VCaP (cell line): ENCODE measurements around the gene CORO1A.
"Not testable (repeated sequence)": the region's sequence is repeated elsewhere in the genome, so short reads cannot be mapped to it uniquely, and the experiment has no call there.

Source experiments
- H3K27ac ChIP-seq: fragments of 450-650 bp; 2 replicates; pipeline ENCODE4 v1.5.1; 2017
- TF ChIP-seq, protein P1 (sequence below): fragments of 450-650 bp; conservative IDR thresholded peaks from 2 replicates; pipeline ENCODE4 v1.5.1; 2017; ENCODE audit warnings: mild to moderate bottlenecking, moderate library complexity

Gene CORO1A

DNA sequence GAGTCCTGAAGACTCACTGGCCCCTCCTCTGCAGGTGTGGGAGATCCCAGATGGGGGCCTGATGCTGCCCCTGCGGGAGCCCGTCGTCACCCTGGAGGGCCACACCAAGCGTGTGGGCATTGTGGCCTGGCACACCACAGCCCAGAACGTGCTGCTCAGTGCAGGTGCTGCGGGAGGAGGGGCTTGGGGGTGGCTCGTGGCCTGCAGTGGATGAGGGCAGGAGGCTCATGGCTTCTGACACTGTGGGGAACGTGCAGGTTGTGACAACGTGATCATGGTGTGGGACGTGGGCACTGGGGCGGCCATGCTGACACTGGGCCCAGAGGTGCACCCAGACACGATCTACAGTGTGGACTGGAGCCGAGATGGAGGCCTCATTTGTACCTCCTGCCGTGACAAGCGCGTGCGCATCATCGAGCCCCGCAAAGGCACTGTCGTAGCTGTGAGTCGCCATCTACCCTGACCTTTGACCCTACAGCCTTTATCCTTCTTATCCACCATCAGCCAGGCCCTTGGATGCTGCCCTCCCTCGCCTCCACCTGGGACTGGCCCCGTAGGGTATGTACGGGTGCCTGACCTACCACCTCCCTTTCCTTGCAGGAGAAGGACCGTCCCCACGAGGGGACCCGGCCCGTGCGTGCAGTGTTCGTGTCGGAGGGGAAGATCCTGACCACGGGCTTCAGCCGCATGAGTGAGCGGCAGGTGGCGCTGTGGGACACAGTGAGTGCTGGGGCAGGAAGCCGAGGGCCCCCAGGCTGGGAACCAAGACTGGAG lies 3.6 kb downstream of the CORO1A start:
- H3K27ac ChIP-seq = no peak overlapping the region
- TF ChIP-seq, protein P1, sequence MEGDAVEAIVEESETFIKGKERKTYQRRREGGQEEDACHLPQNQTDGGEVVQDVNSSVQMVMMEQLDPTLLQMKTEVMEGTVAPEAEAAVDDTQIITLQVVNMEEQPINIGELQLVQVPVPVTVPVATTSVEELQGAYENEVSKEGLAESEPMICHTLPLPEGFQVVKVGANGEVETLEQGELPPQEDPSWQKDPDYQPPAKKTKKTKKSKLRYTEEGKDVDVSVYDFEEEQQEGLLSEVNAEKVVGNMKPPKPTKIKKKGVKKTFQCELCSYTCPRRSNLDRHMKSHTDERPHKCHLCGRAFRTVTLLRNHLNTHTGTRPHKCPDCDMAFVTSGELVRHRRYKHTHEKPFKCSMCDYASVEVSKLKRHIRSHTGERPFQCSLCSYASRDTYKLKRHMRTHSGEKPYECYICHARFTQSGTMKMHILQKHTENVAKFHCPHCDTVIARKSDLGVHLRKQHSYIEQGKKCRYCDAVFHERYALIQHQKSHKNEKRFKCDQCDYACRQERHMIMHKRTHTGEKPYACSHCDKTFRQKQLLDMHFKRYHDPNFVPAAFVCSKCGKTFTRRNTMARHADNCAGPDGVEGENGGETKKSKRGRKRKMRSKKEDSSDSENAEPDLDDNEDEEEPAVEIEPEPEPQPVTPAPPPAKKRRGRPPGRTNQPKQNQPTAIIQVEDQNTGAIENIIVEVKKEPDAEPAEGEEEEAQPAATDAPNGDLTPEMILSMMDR = no peak

DNA sequence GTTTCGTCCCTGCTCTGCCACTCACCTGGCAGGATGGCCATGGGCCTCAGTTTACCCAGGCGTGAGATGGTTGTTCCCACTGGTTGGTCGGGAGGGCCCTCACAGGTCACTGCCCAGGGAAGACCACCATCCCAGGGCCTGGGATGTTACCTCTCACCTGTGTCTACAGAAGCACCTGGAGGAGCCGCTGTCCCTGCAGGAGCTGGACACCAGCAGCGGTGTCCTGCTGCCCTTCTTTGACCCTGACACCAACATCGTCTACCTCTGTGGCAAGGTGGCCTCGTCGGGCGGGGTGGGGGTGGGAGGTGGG lies 4.1 kb downstream of the CORO1A start:
- H3K27ac ChIP-seq = no peak overlapping the region
- TF ChIP-seq, protein P1 = no peak

DNA sequence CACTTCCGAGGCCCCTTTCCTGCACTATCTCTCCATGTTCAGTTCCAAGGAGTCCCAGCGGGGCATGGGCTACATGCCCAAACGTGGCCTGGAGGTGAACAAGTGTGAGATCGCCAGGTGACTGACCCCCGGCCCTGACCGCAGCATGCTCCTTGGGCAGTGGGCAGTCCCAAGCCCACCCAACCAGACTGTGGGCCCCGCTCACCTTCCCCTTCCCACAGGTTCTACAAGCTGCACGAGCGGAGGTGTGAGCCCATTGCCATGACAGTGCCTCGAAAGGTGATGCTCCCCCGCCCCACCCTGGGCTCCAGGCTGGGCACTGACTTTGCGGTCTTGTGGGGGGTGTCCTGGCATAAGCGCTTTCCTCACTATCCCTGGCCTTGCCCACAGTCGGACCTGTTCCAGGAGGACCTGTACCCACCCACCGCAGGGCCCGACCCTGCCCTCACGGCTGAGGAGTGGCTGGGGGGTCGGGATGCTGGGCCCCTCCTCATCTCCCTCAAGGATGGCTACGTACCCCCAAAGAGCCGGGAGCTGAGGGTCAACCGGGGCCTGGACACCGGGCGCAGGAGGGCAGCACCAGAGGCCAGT lies 4.7 kb downstream of the CORO1A start:
- TF ChIP-seq, protein P1 = no peak
- no peak overlapping the region for H3K27ac ChIP-seq

DNA sequence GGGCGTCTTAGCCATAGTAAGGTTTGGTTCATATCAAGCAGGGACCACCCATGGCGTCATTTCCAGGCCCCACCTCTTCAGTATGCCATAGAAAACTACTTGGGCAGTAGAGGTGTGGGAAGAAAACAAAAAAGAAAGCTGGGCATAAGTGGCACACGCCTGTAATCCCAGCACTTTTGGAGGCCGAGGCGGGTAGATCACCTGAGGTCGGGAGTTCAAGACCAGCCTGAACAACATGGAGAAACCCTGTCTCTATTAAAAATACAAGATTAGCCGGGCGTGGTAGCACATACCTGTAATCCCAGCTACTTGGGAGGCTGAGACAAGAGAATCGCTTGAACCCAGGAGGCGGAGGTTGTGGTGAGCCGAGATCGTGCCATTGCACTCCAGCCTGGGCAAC lies 7.8 kb downstream of the CORO1A start:
- not testable (repeated sequence) for H3K27ac ChIP-seq

DNA sequence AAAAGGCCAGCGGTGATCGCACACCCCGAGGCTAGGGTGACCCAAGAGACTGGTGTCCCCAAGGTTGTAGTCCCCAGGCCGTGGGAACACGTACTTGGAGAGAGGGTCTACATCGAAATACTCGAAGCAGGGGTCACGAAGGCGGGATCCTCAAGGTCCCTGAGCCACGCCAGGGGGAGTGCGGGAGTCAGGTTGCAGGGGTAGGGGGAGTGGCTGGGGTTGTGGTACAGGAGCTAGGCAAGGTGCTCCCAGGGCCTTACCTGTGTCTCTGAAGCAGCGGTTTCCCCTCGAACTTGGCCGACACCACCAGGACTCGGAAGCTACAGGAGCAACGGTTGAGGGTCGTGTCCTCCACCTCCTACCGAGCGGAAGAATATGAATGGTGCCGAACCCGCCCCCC lies 9.7 kb downstream of the CORO1A start:
- not testable (repeated sequence) for H3K27ac ChIP-seq

DNA sequence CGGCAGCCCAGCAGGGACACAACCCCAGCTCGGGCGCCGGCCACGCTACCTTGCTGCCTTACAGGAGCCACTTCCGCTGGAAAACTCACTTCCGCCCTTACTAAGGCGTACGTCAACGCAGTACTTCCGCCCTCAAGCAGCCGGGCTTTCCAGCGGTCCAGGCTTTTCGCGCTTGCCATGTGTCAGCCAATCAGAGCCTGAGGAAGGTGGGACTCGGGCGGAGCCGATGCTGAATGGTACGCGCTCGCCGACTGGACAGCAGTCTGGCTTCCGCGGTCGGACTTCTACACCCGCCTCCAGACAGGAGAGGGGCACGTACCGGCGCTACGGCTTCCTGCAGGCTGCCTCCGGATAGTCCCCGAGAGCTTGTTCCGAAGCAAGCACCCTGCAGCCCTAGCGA lies 10.2 kb downstream of the CORO1A start, which contains the start of the genes BOLA2B and SLX1A:
Gene BOLA2B, minus strand, starts transcription at position 52 of the 400 bp plus-strand sequence. CDS start 71 bp downstream, outside the sequence.
Gene SLX1A, plus strand, starts transcription at position 261 of the 400 bp plus-strand sequence. CDS start 210 bp downstream, outside the sequence.
- not testable (repeated sequence) for H3K27ac ChIP-seq

DNA sequence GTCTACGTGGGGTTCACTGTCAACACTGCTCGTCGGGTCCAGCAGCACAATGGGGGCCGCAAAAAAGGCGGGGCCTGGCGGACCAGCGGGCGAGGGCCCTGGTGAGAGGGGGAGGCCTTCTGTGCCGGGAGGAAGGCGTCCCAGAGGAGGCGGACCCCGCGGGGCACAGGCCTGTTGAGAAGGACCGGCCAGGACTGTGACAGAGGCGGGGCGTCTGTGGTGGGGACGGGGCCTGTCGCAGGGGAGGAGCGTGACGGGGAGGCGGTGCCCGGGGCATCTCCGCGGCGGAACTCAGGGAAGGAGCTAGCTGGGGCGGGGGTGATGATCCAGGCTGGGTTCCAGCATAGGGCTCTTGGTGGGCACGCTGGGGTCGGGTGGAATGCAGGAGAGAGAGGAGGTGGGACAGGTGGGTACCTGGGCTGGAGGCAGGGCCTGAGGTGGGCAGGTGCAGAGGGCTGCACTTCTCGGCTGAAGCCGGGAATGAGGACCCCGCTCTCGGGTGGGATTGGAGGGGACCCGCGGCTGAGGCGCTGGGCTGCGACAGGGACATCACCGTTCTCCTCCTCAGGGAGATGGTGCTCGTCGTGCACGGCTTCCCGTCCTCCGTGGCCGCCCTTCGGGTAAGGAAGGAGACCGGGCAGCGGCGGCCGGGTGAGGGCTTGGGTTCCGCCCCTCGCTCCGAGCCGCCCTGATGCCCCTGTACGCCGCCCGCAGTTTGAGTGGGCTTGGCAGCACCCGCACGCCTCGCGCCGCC lies 10.9 kb downstream of the CORO1A start:
- H3K27ac ChIP-seq = not testable (repeated sequence)

DNA sequence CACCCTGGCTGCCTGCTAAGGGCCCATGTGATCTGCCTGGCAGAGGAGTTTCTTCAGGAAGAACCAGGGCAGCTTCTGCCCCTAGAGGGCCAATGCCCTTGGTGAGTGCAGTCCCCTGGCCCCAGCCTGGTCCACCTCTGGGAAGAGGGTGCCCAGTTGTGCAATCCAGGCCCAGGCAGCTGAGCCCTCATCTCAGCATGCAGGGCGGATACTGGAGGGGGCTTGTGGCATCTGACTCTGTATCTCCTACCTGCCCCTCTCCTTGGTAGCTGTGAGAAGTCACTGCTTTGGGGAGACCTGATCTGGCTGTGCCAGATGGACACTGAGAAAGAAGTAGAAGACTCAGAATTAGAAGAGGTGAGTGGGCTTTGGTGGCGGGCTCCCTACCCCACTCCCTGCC lies 13.6 kb downstream of the CORO1A start:
- not testable (repeated sequence) for H3K27ac ChIP-seq

DNA sequence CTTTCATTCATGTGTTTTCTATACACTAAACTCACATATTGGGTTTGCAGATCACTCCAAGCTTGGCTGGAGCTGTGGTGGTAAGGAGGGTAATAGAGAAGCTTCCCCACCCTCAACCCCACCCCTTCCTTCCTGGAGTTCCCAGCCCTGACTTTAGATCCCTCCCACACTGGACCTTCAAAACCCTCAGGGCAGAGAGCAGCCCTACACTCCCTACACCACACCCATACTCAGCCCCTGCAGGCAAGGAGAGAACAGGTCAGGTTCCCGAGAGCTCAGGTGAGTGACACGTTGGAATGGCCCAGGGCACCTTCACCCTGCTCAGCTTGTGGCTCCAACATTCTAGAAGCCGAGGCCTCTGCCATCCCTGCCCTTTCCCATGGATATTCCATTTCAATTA lies 15.6 kb downstream of the CORO1A start, which contains the start of gene SULT1A3:
Gene SULT1A3, plus strand, starts transcription at position 207 of the 400 bp plus-strand sequence. CDS start 1,474 bp downstream, outside the sequence.
- H3K27ac ChIP-seq = not testable (repeated sequence)

DNA sequence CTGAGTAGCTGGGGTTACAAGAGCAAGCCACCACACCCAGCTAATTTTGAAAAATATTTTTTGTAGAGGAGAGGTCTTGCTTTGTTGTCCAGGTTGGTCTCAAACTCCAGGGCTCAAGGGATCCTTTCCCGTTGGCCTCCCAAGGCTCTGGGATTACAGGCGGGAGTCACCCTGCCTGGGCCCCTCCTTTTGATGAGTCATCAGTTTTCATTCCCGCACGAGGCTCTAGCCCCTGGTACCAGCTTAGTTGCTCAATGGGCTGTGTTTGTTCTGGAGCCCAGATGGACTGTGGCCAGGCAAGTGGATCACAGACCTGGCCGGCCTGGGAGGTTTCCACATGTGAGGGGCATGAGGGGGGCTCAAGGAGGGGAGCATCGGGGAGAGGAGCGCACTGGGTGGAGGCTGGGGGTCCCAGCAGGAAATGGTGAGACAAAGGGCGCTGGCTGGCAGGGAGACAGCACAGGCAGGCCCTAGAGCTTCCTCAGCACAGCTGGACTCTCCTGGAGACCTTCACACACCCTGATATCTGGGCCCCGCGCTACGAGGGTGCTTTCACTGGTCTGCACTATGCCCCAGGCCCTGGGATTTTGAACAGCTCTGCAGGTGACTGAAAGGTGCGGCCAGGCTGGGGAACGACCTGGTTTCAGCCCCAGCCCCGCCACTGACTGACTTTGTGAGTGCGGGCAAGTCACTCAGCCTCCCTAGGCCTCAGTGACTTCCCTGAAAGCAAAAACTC lies 16.4 kb downstream of the CORO1A start:
- H3K27ac ChIP-seq = not testable (repeated sequence)

DNA sequence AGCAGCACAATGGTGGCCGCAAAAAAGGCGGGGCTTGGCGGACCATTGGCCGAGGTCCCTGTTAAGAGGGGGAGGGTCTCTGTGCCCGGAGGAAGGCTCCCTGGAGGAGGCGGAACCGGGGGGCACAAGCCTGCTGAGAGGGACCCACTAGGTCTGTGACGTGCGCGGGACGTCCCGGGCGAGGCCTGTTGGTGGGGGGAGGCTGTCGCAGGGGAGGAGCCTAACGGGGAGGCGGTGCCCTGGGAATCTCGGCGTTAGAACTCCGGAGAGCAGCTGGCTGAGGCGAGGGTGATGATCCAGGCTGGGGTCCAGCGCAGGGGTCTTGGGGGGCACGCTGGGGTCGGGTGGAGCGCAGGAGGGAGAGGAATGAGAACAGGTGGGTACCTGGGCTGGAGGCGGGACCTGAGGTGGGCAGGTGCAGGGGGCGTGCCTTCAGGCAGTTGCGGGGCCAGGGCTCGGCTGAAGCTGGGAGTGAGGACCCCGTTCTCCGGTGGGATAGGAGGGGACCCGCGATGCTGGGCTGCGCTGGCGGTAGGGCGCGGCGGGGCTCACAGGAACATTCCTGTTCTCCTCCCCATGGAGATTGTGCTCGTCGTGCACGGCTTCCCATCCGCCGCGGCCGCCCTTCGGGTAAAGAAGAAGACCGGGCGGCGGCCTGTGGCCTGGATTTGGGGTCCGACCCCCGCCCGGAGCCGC lies 22.3 kb downstream of the CORO1A start:
- H3K27ac ChIP-seq = not testable (repeated sequence)

DNA sequence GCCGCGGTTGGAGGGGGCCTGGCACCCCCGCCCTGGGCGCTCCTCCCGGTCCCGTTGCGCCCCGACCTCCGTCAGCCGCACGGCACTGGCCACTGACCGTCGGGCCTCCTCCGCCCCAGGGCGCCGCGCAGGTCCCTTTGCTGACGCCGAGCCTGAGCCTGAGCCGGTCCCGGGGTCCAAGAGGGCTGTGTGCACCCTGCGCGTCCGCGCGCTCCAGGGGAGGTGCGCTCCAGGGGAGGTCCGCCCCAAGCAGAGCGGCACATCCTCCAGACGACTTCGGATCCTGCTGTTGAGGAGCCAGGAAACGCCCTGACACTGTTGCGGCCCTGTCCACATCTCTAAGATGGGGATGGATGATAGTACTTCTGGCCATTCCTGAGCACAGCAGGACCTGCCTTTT lies 22.9 kb downstream of the CORO1A start:
- H3K27ac ChIP-seq = not testable (repeated sequence)

DNA sequence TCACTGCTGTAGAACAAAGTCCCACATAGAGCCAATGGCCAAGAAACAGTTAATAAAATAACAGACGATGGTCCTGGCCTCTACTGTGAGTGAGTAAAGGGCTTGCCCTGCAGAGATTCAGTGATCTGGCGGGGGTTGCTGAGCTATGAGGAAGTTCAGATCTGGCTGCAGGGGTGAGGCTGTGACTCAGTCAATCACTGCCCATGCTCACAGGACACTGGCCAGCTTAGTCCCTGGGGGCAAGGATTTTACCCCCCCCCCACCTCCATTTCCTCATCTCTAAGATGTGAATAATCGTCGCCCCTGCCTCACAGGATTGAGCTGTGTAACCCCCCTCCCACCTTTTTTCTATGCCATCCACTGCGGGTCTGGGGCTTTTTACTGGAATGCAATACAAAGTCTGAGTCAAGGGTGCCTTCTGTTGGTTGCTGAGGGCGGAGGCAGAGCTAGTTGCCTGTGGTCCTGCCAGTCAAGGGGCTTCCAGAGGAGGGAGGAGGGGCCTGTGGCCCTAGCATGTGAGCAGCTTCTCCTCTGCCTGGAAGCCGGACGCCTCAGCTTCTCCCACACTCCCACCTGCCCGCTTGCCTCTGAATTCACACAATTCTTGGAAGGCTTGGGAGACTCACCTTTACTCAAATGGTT lies 23.8 kb downstream of the CORO1A start:
- H3K27ac ChIP-seq = not testable (repeated sequence)

DNA sequence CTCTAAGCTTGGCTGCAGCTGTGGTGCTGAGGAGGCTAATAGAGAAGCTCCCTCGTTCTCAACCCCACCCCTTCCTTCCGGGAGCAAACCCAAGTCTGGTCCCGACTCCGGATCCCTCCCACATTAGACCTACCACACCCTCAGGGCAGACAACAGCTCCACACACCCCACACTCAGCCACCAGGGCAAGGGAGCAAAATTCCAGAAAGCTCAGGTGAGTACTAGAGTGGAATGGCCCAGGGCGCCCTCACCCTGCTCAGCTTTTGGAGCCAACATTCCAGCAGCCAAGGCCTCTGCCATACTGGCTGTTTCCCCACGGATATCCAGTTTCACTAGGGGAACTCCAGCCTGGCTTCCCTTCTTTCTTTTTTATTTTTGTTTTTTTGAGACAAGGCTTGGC lies 25.6 kb downstream of the CORO1A start:
- H3K27ac ChIP-seq = not testable (repeated sequence)

DNA sequence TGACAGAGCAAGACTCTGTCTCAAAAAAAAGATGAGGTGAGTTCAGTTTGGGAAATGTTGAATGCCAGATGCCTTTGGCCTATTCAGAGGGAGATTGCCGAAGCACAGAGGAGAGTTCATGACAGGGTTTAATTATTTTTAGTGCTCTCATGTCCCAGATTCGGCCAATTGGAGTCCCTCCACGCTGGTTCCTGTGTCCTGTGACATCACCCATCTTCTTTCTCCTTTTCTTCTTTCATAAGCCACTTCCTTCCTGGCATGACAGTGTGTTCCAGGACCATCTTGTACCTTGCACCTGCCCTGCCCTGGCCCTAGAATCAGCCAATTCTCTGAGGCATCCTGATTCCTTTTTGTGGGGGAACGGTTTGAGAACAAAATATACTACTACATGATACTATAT lies 28.0 kb downstream of the CORO1A start:
- H3K27ac ChIP-seq = not testable (repeated sequence)

DNA sequence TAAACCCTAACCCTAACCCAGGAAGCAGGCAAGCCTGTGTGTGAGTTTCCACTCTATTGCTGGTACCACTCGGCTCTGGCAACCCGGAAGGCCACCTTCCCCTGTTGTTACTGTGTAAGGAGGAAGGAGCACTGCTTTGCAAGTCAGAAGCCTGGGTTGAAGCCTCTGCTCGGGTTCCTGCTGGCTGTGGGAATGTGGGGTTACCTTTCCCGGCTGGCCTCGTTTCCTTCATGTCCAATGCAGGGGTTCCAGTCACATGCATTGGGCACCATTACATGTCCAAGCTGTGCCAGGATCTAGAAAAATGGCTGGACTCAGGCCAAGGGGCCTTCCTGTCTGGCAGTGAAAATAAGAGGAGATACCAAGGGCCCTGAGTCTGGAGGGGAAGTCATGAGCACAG lies 33.7 kb downstream of the CORO1A start:
- not testable (repeated sequence) for H3K27ac ChIP-seq
